MM.1S (cell line): ENCODE measurements around the gene AQR.
"Not testable (repeated sequence)": the region's sequence is repeated elsewhere in the genome, so short reads cannot be mapped to it uniquely, and the experiment has no call there.

ENCODE experiments used
- DNase-seq: peaks from one replicate; pipeline ENCODE4 v3.0.0-alpha.2; 2015
- H2AFZ ChIP-seq: fragments of 300-600 bp; sonication (generic); 2 replicates; pipeline ENCODE4 v1.6.0; 2016; ENCODE audit warnings: antibody characterized with exemption, low read length
- H3F3A ChIP-seq: fragments of 300-600 bp; sonication (generic); 2 replicates; pipeline ENCODE4 v1.6.1; 2016; ENCODE audit warnings: mild to moderate bottlenecking, antibody characterized with exemption, low read length, moderate library complexity, mixed read lengths; ENCODE audit not compliant: insufficient read depth
- H3K27ac ChIP-seq: fragments of 300-600 bp; sonication (generic); 2 replicates; pipeline ENCODE4 v1.5.1; 2016; ENCODE audit warnings: mild to moderate bottlenecking, low read length
- H3K27me3 ChIP-seq: fragments of 300-600 bp; sonication (generic); replicated peaks from 2 replicates; pipeline ENCODE4 v1.6.0; 2016; ENCODE audit warnings: low read length; ENCODE audit not compliant: insufficient read depth
- H3K36me3 ChIP-seq: fragments of 300-600 bp; sonication (generic); replicated peaks from 2 replicates; pipeline ENCODE4 v1.6.1; 2016; ENCODE audit warnings: mild to moderate bottlenecking, low read length, mixed read lengths; ENCODE audit not compliant: insufficient read depth
- H3K4me1 ChIP-seq: fragments of 300-600 bp; sonication (generic); 2 replicates; pipeline ENCODE4 v1.6.1; 2016; ENCODE audit warnings: low read length, mixed read lengths
- H3K4me2 ChIP-seq: fragments of 300-600 bp; sonication (generic); 2 replicates; pipeline ENCODE4 v1.6.0; 2016; ENCODE audit warnings: low read depth, low read length
- H3K4me3 ChIP-seq: fragments of 300-600 bp; sonication (generic); 2 replicates; pipeline ENCODE4 v1.5.1; 2016; ENCODE audit warnings: low read length, mixed read lengths
- H3K79me2 ChIP-seq: fragments of 300-600 bp; sonication (generic); 2 replicates; pipeline ENCODE4 v1.6.1; 2016; ENCODE audit warnings: mixed run types, low read length, mixed read lengths
- H3K9ac ChIP-seq: fragments of 300-600 bp; sonication (generic); 2 replicates; pipeline ENCODE4 v1.6.1; 2016; ENCODE audit warnings: low read length, mixed read lengths
- H3K9me2 ChIP-seq: fragments of 300-600 bp; sonication (generic); replicated peaks from 2 replicates; pipeline ENCODE4 v1.6.1; 2016; ENCODE audit warnings: mild to moderate bottlenecking, low read length, mixed read lengths; ENCODE audit not compliant: insufficient read depth
- H3K9me3 ChIP-seq: fragments of 300-600 bp; sonication (generic); replicated peaks from 2 replicates; pipeline ENCODE4 v1.6.1; 2016; ENCODE audit warnings: mild to moderate bottlenecking, low read length, mixed read lengths; ENCODE audit not compliant: insufficient read depth
- H4K20me1 ChIP-seq: fragments of 300-600 bp; sonication (generic); 2 replicates; pipeline ENCODE4 v1.6.1; 2016; ENCODE audit warnings: mild to moderate bottlenecking, low read length, moderate library complexity, mixed read lengths; ENCODE audit not compliant: insufficient read depth
- EZH2 ChIP-seq: fragments of 300-600 bp; sonication (generic); optimal IDR thresholded peaks from 2 replicates; pipeline ENCODE3; 2017; ENCODE audit warnings: low read depth, mild to moderate bottlenecking, antibody characterized with exemption, low read length, mixed read lengths
- EZH2phosphoT487 ChIP-seq: fragments of 300-600 bp; sonication (generic); IDR thresholded peaks from 2 replicates; pipeline ENCODE4 v1.6.1; 2018; ENCODE audit warnings: antibody characterized with exemption, low read length
- TF ChIP-seq, protein P1 (sequence below): fragments of 300-600 bp; sonication (generic); IDR thresholded peaks from 2 replicates; pipeline ENCODE4 v1.5.1; 2016; ENCODE audit warnings: antibody characterized with exemption, low read length, mixed read lengths

AQR gene

DNA sequence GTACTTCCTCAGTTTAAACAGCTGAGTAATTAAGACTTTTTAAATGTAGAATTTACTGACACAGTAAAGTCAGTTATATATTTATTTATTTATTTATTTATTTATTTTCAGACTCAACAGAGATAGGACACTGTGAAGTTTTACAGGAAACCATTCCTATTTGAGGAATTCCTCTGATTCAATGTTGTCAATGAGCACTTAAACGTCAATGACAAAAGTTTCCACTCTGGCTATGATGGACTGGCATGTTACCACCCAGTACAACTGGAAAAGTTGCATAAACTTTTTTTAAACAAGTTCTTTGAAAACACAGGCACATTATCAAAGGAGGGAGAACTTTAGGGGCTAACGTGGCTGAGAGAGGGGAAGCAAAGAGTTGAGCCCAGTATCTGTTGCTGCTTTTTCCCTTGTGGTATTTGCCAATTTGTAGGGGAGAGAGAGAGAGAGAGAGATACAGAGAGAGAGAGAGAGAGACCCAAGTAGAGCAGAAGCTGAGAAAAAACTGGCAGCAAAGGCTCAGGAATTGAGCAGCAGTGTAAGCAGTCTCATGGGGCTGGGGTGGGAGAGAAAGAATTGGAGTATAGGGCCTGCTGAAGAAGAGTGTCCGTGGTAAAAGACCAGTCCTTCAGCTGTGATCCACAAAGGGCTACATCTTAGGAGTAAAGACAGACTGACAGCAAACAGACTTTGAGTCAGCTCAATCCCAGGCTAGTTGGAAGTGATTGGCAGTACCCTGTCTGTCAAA lies 155.9 kb downstream of the AQR start:
- Histone ChIP-seq H3K36me3 (no peaks in the 10 kb centered on the region), H2AFZ (no peak overlapping the region), H3K4me1 (peaks cover 21% of the 10 kb centered on the region), H3K4me3 (no peak overlapping the region), H3K27me3 (no peaks in the 10 kb centered on the region), H3K9me2 (no peaks in the 10 kb centered on the region), H3K4me2 (no peak overlapping the region), H3K9ac (no peak overlapping the region), H3K27ac (no peak overlapping the region), H4K20me1 (no peaks in the 10 kb centered on the region), H3K9me3 (no peaks in the 10 kb centered on the region), H3K79me2 (no peaks in the 10 kb centered on the region), H3F3A (no peaks in the 10 kb centered on the region; the same call in 1 of the 2 replicates)
- TF ChIP-seq, protein P1, sequence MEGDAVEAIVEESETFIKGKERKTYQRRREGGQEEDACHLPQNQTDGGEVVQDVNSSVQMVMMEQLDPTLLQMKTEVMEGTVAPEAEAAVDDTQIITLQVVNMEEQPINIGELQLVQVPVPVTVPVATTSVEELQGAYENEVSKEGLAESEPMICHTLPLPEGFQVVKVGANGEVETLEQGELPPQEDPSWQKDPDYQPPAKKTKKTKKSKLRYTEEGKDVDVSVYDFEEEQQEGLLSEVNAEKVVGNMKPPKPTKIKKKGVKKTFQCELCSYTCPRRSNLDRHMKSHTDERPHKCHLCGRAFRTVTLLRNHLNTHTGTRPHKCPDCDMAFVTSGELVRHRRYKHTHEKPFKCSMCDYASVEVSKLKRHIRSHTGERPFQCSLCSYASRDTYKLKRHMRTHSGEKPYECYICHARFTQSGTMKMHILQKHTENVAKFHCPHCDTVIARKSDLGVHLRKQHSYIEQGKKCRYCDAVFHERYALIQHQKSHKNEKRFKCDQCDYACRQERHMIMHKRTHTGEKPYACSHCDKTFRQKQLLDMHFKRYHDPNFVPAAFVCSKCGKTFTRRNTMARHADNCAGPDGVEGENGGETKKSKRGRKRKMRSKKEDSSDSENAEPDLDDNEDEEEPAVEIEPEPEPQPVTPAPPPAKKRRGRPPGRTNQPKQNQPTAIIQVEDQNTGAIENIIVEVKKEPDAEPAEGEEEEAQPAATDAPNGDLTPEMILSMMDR: no peak
- no peak for TF ChIP-seq EZH2phosphoT487
- no peak for TF ChIP-seq EZH2
- DNase-seq: no peak

DNA sequence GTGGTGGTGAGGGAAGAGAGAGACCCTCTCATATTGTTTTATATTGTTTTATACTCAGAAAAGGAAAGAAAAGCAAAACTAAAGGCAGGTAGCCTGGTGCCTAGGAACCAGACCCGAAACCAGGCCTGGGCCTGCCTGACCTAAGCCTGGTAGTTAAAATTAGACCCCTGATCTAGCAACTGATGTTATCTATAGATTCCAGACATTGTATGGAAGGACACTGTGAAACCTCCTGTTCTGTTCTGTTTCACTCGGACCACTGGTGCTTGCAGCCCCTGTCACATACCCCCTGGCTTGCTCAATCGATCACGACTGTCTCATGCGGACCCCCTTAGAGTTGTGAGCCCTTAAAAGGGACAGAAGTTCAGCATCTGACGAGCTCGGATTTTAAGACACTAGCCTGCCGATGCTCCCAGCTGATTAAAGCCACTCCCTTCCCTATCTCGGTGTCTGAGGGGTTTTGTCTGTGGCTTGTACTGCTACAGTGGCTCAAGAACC lies 156.6 kb downstream of the AQR start:
- not testable (repeated sequence) for H3K9ac ChIP-seq, H2AFZ ChIP-seq, H4K20me1 ChIP-seq, H3K9me3 ChIP-seq, H3F3A ChIP-seq, H3K27ac ChIP-seq, DNase-seq, H3K4me3 ChIP-seq, H3K36me3 ChIP-seq, H3K27me3 ChIP-seq, H3K79me2 ChIP-seq, H3K9me2 ChIP-seq
- Histone ChIP-seq H3K4me1 (peaks cover 21% of the 10 kb centered on the region), H3K4me2 (peak overlapping the region; percentile 25; the same call in 1 of the 2 replicates)

DNA sequence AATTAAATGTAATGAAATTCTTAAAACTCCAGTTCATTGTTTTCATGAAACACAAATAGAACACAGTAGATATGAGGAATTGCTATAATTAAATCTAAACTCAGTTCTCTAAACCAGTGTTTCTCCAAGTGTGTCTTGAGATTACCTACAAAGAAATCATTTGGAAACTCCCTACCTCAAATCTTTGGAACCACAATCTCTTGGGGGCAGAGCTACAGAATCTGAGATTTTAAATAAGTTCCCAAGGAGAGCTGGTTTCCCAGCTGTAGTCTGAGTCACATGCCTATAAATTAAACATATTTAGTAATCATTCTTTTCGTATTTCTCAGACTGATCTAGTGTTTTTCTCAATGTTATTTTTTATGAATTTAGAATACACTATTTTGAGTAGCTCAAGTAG lies 157.2 kb downstream of the AQR start:
- Histone ChIP-seq H3K4me3 (no peak overlapping the region), H3F3A (no peaks in the 10 kb centered on the region; the same call in 1 of the 2 replicates), H3K27me3 (no peaks in the 10 kb centered on the region), H3K4me2 (peak overlapping the region; percentile 25; the same call in 1 of the 2 replicates), H3K9me3 (no peaks in the 10 kb centered on the region), H2AFZ (0 out of 2 replicates have a peak overlapping the region, but pooled peaks have one; percentile 19), H3K79me2 (no peaks in the 10 kb centered on the region), H3K27ac (no peak overlapping the region; the same call in 1 of the 2 replicates), H3K9me2 (no peaks in the 10 kb centered on the region), H3K36me3 (no peaks in the 10 kb centered on the region), H3K9ac (no peak overlapping the region), H3K4me1 (peaks cover 21% of the 10 kb centered on the region), H4K20me1 (no peaks in the 10 kb centered on the region)
- no peak for TF ChIP-seq EZH2phosphoT487
- TF ChIP-seq EZH2: no peak
- TF ChIP-seq, protein P1: no peak
- DNase-seq: peak; percentile 37

DNA sequence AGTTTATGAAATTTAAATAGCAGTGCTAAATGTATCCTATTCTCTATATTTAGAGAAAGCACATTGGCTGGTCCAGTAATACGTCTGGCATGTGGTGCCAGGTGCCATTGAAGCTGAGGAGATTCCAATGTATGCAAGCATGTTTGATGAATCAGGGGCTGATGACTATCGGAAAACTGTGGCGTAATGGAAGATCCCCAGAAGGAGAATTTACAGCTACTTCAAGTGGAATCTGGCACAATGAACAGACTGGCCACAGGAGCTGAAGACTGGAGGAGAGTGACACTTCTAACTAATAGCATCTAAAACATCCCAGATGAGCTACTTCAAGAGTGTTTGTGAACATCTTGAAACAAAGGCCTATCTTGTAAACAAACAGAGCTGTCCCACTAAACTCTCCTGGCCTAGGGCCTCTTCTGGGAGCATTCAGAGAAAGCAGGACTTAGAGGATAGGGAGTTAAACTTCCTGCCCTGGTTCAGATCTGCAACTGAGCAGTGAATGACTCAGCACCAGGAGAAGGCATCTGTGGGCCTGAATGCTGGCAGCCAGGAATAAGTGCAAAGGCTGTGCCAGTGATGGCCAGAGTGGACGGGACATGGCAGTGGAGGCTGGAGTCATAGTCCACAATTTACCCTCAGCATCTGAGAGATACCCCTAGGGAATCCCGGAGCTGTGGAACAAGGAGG lies 159.0 kb downstream of the AQR start:
- no peak overlapping the region for H2AFZ ChIP-seq
- H4K20me1 ChIP-seq: no peaks in the 10 kb centered on the region
- H3K9ac ChIP-seq: no peak overlapping the region
- no peak for DNase-seq
- H3F3A ChIP-seq: no peaks in the 10 kb centered on the region; the same call in 1 of the 2 replicates
- H3K36me3 ChIP-seq: no peaks in the 10 kb centered on the region
- H3K9me3 ChIP-seq: no peaks in the 10 kb centered on the region
- no peaks in the 10 kb centered on the region for H3K79me2 ChIP-seq
- H3K4me2 ChIP-seq: no peak overlapping the region
- no peaks in the 10 kb centered on the region for H3K9me2 ChIP-seq
- TF ChIP-seq, protein P1: no peak
- no peak for TF ChIP-seq EZH2
- TF ChIP-seq EZH2phosphoT487: no peak
- peaks cover 21% of the 10 kb centered on the region for H3K4me1 ChIP-seq
- H3K27me3 ChIP-seq: no peaks in the 10 kb centered on the region
- no peak overlapping the region for H3K27ac ChIP-seq
- H3K4me3 ChIP-seq: no peak overlapping the region
